NT2/D1 (cell line): ENCODE data around the gene SPTLC1.

ENCODE experiments used
- SUZ12 ChIP-seq: IDR thresholded peaks from 2 replicates; pipeline ENCODE4 v1.6.1; 2011; ENCODE audit not compliant: insufficient read length, insufficient read depth; ENCODE audit errors: extremely low read depth
- ZNF274 ChIP-seq: IDR thresholded peaks from 2 replicates; pipeline ENCODE4 v1.6.1; 2011; ENCODE audit warnings: mild to moderate bottlenecking, low read depth, low read length

DNA sequence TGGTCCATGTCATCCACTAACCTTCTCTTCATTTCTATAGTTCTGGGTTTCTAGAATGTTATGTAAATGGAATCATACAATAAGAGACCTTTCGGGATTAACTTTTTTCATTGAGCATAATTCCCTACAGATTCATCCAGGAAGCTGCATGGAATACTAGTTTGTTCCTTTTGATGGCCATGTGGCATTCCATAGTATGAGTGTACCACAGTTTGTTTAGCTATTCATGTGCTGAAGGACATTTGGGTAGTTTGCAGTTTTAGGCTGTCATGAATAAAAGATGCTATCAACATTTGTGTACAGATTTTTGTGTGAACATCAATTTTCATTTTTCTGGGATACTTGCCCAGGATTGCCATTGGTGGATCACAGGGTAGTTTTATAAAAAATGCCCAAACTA lies 6.8 kb upstream of the SPTLC1 start:
- TF ChIP-seq ZNF274 (no peak), SUZ12 (no peak)
